ENCODE data around the gene ZNF385B.

The ZNF385B gene

DNA sequence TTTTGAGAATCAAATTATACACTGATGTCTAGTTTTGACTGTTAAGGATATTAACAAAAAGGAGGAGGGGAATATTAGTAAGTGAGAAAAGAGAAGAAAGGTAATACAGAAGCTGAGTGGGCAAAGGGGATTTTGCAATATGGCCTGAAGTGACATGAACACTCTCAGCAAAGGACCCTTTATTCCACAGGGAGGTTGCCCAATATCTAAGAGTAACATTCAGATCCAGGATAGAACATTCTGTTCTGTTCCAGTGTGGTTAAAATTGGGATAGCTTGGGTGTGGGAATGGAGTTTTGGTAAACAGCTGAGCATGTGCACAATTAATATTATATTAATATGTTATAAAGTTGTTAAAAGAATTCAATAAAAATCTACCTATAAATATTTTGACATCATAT is 120.1 kb downstream of the ZNF385B start:
- no peak for DNase-seq

DNA sequence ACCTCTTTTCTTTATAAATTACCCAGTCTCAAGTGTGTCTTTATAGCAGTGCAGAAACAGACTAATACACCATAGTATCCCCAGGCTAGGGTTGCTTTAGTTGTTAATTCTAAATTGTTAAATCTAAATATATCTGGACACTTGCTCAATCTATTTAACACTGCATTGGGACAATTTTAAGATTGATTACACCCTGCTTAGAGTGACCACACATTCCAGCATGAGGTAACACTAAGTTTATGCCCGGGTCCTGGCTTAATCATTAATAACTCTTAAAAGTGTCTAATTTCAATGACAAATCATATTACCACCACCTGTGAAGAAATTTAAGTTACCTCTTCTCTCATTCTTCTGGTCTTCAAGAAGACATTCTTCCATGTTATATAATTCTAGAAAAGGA is 131.4 kb downstream of the ZNF385B start:
- DNase-seq: no peak

DNA sequence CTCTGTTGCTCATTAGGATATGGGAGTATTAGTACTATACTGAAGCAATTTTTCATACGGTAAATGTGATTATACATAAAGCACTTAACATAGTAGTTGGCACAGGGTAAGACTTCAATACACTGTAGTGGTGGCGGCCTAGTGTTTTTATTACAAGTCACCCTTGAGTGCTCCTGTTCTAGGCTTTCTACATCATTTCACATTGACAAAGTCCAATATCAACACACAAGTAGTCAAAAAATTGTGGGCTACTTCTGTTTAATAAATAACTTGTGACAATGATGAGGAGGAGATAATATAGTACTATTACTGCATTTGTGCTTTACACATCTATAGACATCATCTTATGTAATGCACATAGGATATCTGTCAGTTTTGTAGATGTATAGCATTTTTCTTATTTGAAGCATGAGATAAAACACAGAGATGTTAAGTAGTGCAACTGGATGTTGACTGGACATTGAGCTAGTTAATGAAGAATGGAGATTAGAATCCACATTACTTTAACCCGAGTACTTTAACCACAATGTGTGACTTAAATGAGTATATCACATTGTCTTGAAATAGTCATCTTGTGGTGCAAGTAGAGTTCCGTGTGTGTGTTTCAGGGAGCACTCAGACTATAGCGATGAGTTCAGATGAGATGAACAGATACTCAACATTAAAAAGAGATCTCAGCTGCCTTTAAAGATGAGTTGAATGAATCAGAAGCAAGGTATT is 134.8 kb downstream of the ZNF385B start:
- no peak for DNase-seq

DNA sequence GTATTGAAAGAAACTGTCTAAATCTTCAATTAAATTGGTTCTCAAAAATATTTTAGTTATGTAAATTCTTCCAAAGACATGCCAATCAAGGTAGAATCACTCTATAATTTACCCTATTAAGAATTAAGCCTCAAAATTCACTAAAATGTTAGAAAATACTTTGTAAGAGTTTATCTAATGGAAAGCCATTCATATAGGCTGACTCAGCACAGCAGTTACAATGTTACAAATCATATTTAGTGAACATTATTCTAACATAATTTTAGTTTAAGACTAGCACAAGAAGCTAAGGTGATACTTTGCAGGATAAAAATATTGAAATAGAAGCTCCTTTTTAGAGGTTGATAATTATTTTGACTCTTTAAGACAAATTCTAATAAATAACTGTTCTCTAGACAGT is 137.0 kb downstream of the ZNF385B start:
- DNase-seq: no peak

DNA sequence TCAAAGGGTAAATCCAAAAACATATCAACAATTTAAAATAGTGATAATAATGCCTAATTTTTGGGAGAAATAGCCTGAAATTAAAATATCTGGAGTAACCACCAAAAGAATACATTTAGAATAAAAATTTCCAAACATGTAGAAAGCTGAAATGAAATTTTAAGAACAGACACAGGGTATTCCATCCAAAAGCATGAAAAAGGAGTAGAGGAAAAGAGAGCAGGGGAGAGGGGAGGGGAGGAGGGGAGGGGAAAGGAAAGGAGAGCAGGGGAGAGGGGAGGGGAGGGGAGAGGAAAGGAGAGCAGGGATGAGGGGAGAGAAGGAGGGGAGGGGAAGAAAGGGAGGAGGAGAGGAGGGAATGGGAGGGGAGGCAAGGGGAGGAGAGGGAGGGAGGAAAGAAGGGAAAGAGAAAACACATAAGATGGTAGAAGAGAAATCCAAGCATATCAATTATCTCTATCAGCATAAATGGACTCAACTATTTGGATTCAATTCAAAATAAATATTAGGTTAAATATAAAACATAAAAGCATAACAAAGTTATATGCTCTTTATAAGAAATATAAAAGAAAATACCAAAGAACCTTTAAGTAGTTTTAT is 141.1 kb downstream of the ZNF385B start:
- no peak for DNase-seq

DNA sequence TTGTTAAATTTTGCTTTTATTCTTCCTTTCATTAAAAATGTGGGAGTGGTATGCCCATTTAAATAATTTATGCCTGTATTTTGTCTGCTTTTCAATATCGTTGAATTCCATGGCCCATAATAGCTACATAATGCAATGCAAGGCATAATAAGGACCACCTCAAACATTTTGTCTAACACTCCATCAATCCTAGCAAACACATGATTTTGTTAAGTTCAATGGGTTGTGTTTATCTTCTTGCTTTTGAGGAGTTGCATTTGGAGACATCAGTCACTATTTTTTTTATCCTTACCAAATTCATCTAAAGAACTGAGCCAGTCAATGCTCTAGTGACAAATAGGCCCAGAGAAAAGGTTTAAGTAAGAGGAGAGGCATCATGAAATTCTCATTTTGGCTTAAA is 145.5 kb downstream of the ZNF385B start:
- no peak for DNase-seq

DNA sequence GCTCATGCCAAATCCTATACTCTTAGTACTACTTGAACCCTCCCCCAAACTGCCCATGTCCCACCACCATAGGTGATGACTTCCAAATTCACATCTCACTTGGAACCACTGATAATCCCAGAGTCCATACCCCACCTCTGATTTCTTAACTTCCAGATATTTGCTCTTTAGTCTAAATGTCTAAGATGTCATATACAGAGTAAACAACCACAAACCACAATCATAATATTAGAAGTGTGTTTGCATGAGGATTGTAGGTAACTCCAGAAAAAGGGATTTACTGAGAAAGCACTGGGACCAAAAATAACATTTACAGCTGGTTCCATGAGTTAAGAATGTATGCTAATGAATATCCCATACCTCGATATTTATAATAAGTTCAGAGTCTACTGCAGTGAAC is 146.2 kb downstream of the ZNF385B start:
- no peak for DNase-seq

DNA sequence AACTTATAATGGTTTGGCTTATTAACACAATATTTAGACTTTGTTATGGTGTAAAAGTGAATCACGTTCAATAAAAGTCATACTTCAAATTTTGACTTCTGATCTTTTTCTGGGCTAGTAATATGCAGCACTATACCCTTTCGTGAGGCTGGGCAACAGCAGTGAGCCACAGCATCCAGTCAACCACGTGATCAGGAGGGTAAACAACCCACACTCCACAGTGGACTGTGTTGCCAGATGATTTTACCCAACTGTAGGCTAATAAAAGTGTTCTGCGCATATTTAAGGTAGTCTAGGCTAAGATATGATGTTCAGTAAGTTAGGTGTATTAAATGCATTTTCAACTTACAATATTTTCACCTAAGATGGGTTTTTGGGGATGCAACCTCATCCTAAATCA is 148.6 kb downstream of the ZNF385B start:
- DNase-seq: no peak

DNA sequence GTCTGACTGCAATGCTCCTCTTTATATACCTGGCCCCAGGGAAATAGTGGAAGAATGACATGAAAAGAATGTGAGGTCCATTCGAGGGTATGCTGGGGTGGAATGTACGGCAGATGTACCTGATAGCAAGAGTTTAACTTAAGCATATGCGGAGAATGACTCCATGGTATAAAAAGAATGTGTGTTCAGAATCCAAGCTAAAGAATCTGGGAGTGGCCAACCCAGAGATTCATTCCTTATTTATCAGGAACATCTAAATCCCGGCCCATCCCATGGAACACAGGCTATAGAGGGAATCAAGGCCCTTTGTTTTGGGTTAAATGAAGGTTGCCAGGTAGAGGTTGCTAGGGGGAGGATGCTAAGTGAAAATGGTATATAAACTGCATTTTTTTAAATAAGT is 150.0 kb downstream of the ZNF385B start:
- DNase-seq: no peak

DNA sequence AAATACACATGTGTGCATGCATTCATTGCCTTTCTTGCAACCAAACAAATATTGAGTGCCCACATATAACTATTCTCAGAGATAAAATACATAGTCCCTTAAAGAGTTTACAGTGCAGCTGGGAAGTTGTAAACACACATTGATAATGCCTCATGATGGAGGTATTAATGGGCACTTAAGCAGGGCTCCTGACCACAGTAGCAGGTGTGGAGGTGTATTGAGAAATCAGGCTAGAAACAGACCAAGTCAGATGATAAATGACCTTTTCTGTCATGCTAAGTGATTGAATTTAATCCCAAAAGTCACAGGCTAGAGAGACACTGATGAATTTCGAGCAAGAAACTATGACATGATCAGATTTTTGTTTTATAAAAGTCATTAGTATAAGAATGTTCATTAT is 157.7 kb downstream of the ZNF385B start:
- DNase-seq: no peak

DNA sequence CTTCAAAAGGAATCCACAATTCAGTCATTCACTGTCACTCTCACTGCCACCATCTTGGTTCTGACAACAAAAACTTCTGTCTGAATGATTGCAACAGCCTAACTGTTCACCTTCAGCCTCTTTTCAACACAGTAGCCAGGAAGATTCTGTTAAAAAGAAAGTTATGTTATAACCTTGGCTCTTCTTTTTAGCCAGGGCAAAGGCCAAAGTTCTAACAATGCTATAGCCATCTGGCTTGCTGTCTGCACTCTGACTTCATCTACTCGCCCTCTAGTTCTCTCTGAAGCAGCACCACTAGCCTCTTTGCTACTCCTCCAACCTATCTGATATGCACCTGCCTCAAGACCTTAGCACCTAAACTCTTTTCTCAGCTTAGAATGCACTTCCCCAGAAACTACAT is 158.5 kb downstream of the ZNF385B start:
- no peak for DNase-seq

DNA sequence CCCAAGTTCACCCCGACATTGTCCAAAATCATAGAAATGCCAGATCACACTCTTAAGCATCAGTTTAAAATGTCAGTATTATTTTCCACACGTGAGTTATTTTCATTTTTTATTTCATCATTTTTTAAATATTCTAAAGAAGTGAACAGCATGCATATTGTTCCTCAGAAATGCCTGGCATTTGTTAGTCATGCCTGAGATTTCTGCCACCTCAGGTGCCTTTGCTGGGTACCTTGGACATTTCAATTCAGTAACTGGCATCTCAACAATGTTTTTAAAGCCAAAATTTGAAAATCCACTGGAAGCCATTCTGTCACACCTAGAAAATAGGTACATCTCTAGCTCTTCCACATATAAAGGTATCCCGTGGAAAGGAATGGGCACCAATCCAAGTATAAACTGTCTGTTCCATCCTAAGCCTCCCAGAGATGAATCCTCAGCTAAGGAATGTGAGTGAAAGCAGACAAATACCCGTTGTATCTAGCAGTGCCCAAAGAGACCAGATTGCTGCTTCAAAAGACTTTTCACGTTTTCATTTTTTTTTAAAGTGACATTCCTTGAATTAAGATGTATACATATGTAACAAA is 159.8 kb downstream of the ZNF385B start:
- DNase-seq: no peak

DNA sequence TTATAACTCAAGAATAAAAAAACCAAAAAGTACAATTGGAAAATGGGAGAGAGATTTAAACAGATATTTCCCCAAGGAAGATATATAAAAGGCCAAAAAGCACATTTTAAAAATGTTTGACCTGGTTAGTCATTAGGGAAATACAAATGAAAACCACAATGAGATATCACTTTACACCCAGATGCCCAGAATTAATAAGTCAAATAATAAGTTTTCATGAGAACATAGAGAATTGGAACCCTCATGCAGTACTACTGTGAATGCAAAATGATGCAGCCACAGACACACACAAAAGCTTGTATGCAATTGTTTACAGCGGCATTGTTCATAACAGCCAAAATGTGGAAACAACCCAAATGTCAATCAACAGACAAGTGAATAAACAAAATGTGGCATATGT is 165.9 kb downstream of the ZNF385B start:
- no peak for DNase-seq

DNA sequence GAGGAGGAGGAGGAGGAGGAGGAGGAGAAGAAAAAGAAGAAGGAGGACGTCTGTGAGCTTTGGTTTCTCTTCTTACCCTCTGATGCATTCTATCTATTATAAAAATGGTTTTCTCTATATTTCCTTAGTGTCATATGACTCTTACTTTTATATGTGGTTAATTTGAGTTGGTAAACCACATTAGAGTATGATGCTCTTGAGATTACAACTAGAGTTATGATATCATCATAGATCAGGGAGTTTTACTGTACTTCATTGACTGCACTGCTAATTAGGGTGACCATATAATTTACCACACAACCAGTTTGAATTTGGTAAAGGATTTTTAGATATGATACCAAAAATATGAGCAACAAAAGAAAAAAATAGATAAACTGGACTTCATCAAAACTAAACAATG is 166.4 kb downstream of the ZNF385B start:
- DNase-seq: no peak

DNA sequence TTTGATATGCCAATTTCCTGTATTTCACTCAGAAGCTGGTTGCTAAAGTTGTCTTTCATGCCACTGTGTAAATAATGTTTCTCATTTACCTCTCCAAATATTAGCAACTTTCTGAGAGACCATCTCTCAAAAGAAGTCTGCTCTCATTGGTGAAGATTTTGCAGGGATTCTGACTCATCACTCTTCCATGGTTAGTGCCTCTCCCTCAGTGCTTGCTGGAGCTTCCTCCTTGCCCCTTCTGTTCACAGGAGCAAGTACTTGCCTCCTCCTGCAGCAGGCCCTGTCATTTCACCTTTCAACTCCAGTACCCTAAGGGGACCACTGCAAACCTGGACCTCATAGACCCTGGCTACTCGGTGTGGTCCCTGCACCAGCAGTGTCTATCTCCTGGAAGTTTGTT is 168.8 kb downstream of the ZNF385B start:
- no peak for DNase-seq

DNA sequence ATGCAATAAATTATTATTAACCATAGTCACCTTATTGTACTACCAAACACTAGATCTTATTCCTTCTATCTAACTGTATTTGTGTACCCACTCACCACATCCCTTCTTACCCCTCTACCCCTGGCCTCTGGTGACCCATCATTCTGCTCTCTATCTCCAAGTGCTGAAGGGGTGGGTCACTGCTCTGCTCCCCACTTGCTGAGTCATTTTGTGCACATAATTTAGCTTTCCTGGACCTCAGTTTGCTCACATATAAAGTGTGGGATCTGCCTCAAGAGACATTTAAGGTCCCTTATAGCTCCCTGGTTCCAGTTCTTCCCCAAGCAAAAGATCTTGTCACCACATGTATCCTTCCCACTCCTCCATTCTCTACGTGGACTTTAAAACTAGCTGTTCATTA is 169.4 kb downstream of the ZNF385B start:
- DNase-seq: no peak

DNA sequence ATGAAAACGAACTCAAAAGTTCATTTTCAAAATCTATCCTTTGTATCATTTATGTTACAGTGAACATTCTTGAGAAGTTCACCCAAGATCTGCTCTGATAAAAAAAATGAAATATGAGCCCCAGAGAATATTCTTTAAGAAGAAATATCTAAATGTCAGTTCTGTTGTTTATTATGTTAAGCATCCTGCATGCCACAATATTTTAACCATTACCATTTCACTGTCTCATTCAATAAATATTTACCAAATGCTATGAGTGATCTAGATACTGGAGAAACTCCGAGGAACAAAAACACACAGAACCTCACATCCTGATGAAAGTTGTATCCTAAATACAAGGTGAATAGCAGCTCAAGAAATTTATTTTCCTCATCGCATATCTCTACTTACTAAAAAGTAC is 170.2 kb downstream of the ZNF385B start:
- DNase-seq: no peak

DNA sequence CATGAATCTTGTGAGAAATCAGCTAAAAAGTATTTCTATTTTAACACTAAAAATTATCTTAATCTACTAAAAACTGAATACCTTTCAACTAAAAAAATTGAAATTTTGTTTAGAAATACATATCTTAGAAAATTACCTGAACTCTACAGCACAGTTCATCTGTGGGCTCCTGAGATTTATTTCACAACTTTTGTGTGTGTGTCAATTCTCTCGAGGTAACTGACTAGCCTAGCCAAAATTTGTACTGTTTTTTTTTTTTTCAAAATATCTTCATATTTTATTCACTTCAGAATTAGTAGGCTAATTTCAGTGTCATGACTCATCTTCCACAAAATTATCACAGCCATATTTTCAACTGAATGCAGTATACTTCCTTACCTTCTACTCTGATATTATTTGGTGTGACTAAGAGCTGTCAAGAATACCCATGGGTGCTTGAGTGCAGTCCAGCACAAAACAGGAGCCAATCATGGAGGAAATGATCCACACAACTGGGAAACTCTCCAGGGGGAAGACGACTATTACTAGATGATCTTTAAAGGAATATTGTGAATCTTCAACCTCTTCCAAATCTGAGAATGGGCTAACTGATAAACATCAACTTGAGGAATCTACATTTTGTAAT is 174.6 kb downstream of the ZNF385B start:
- DNase-seq: no peak

DNA sequence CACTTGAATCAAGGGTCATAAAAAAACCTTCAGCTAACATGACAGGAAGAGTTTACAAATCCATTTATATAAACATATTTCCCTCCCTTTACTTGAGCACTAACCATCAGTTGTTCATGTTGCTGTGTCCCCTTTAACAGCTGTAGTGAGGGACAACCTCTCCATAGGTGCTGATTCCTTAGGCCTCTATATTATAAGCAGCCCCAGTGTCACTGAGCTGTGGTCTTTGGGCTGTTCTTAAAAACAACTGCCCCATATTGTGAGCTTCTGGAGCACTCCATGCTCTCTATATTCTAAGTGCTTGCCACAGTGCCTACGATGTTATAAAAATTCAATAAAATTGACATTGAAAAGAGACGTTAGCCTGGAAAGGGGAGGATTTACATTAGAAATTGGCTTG is 175.3 kb downstream of the ZNF385B start:
- no peak for DNase-seq

DNA sequence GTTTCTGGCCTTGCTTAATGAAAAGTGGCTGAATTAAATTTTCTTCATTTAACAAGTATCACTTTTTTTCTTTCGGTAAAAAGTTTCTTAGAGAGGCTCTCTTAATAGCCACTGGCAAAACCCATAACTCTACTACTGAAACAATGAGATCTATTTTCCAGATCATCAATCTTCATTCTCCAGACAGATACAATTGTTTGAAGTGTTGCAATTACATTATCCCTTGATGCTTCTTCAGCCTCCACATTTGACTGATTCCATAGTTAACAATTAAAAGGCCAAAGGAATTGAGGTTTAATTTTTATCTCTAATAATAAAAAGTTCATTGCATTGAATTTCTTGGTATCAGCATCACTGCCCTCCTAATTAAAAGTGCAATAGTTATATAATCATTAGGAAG is 176.3 kb downstream of the ZNF385B start:
- DNase-seq: no peak

DNA sequence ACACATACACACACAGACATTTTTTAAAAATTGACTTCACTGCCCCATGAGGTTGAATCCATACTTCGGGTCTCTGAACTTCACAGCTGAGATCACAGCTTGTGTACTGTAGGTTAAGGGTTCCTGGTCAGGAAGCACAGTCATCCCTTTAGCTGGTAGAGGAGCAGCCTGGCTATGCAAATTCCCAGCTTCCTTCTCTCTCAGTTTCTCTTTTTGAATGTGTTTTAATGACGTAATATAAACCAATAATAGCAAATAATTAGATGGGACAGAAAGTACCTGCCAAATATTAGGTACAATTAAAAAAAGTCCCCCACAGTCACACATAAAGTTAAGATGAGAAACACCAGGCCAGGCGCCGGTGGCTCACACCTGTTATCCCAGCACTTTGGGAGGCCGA is 178.7 kb downstream of the ZNF385B start:
- DNase-seq: no peak

DNA sequence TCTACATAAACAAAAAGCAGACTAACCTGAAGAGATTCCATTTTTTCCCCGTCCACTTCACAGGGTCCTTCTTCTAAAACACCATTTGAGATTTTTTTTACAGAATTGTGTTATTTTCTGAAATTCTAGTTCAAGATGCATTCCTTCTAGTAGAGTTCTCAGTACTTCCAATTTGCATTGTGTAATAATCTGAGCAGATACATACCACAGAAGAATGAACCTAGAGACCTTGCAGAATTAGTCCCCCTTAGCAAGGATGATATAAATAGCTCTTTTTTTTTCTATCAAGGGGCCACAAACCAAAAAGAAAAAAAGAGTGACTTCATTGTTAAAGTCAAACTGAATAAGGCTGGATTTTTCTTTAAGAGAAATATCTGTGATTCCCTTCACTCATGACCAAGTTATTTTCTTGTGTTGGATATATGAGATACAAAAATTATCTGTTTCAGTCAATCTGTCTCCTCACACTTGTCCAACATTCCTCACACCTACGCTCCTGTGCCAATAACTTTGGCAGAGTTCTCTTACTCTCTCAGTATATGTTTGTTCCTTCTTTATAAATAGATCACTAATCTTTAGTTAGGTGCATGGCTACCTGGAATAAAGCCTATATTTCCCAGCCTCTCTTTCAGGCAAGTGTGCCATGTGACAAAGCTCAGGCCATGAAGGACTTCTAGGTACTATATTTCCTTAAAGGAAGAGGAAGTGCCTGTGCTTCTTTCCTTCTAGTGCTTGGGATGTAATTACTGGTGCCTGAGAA is 183.5 kb downstream of the ZNF385B start:
- DNase-seq: no peak

DNA sequence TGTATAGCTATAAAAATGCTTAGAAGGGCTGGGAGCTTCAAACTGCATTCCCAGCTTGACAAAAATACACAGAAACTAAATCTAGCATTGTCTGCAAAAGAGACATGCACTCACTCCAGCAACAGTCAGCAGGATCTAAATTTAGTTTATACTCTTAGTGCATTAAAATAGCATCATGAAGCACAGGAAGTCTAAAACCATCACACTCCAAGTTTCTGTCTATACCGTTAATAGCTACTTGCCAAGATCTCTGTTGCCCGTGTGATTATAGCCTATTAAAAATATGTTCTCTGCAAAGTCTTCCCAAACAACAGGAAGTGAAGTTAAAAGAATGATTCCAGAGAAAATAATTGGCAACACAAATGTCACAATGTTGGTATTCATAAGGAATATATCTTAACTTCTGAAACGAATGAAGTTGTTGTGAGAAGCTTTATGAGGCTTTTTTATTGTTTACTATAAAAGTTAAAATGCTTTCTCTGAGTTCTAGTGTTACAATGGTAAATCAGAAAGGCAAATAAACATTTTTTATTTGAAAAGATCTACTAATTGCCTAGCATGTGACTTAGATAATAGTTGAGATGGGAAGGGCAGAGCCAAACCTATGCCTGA is 184.2 kb downstream of the ZNF385B start:
- DNase-seq: no peak
